ENCODE data around the gene FIS1.

DNA sequence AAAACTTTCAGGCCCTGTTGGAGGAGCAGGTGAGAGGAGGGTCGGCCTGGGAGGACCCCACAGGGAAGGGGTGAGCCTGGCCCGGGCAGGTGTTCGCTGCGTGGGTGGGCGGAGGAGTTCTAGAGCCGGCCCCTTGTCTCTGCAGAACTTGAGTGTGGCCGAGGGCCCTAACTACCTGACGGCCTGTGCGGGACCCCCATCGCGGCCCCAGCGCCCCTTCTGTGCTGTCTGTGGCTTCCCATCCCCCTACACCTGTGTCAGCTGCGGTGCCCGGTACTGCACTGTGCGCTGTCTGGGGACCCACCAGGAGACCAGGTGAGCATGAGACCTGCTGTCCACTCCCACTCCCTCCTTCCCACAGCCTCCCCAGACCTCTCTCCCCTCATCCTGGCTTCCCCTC is 21.4 kb downstream of the FIS1 start:
- TF ChIP-seq, protein P1, sequence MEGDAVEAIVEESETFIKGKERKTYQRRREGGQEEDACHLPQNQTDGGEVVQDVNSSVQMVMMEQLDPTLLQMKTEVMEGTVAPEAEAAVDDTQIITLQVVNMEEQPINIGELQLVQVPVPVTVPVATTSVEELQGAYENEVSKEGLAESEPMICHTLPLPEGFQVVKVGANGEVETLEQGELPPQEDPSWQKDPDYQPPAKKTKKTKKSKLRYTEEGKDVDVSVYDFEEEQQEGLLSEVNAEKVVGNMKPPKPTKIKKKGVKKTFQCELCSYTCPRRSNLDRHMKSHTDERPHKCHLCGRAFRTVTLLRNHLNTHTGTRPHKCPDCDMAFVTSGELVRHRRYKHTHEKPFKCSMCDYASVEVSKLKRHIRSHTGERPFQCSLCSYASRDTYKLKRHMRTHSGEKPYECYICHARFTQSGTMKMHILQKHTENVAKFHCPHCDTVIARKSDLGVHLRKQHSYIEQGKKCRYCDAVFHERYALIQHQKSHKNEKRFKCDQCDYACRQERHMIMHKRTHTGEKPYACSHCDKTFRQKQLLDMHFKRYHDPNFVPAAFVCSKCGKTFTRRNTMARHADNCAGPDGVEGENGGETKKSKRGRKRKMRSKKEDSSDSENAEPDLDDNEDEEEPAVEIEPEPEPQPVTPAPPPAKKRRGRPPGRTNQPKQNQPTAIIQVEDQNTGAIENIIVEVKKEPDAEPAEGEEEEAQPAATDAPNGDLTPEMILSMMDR (IDR thresholded peaks at IDR 0.05) = no peak
- no peak for TF ChIP-seq POLR2A (IDR thresholded peaks at IDR 0.05)
